ENCODE measurements around the gene TMC7. TPM values are rescaled to one million over a fixed set of nuclear protein-coding genes. Genes with fewer than 3 reads are reported as not detected.

Gene TMC7
- total RNA-seq, 1 donor from 2014 or later: 0.30 TPM

DNA sequence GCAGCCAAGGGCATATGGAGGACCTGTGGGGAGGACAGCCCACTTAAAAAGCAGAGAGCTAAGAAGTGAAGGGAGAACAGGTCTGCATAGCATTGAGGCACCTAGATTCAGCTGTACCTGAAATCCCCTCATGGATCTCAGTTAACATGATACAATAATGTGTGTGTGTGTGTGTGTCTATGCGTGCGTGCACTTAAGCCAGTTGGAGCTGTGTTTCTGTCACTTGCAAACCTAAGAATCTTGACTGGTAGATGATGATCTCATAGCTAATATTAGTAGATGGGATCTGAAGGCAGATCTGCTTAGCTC, 128.3 kb downstream of the TMC7 start:
- ATAC-seq: no peak
- DNase-seq (ENCODE audit: low spot score): no peak

Other genes with a start within 250 kb of the TMC7 start
- 375 TPM for gene RPS15A, start 193.6 kb upstream of the TMC7 start, total RNA-seq
- gene ARL6IP1, start 182.4 kb upstream of the TMC7 start, total RNA-seq: 93.3 TPM
- 30.8 TPM for gene SMG1, start 57.5 kb upstream of the TMC7 start, total RNA-seq
- 8.4 TPM for gene COQ7, start 83.7 kb downstream of the TMC7 start, total RNA-seq
- 16.2 TPM for gene ITPRIPL2, start 130.0 kb downstream of the TMC7 start, total RNA-seq
- 7.7 TPM for gene SYT17, start 184.3 kb downstream of the TMC7 start, total RNA-seq